Activated CD4-positive, alpha-beta memory T cell treated with anti-CD3 and anti-CD28 coated beads, Interleukin-2, amount 10 ng/mL, durations not matched to agents 7 days and 5 days (primary cell): ENCODE data around the gene TMEM81. TPM values are rescaled to one million over a fixed set of nuclear protein-coding genes. Genes with fewer than 3 reads are reported as not detected.

Experiments
- CTCF ChIA-PET: fragments of 350-600 bp; sonication (Branson Sonifier 250); formaldehyde crosslinking; loops from one replicate; lab custom pipeline; 2021; ENCODE audit warnings: antibody characterized with exemption, inconsistent platforms; lab: Charles Lee
- POLR2A ChIA-PET: fragments of 350-600 bp; sonication (Branson Sonifier 250); formaldehyde crosslinking; loops from one replicate; lab custom pipeline; 2021; ENCODE audit warnings: antibody characterized with exemption; lab: Charles Lee
- DNase-seq: peaks from one replicate; pipeline ENCODE4 v3.0.0-alpha.2; 2020
- H3K27ac Mint-ChIP-seq: one replicate; pipeline ENCODE4 v1.8.0; 2021; ENCODE audit warnings: mild to moderate bottlenecking, mixed read lengths
- H3K27me3 Mint-ChIP-seq: one replicate; pipeline ENCODE4 v1.8.0; 2021; ENCODE audit warnings: mixed read lengths
- H3K36me3 Mint-ChIP-seq: one replicate; pipeline ENCODE4 v1.8.0; 2021; ENCODE audit warnings: low read depth, mixed read lengths
- H3K4me1 Mint-ChIP-seq: one replicate; pipeline ENCODE4 v1.8.0; 2021; ENCODE audit warnings: mixed read lengths
- H3K4me3 Mint-ChIP-seq: one replicate; pipeline ENCODE4 v1.8.0; 2021; ENCODE audit warnings: mild to moderate bottlenecking, mixed read lengths
- H3K9me3 Mint-ChIP-seq: one replicate; pipeline ENCODE4 v1.8.0; 2021; ENCODE audit warnings: mixed read lengths
- total RNA-seq, 2 experiments: library from RNA; stranded (reverse); gene quantifications; one replicate each; pipeline ENCODE4 v1.2.3, GENCODE V29; 2021

The TMEM81 gene
- total RNA-seq: 1 to 10 TPM; 2.6 to 2.7 TPM

GRCh38 chr1:205084360-205084759 lies at the start of gene TMEM81:
TMEM81 (minus strand) TSS chr1:205084460; CDS start chr1:205084320, 140 bp downstream.
- Mint-ChIP-seq H3K4me1 (no peaks in the 10 kb centered on the region), H3K9me3 (no peaks in the 10 kb centered on the region), H3K4me3 (no peak within 1 kb of the TSS), H3K36me3 (peaks cover 43% of the 10 kb centered on the region), H3K27me3 (no peaks in the 10 kb centered on the region), H3K27ac (no peak within 1 kb of the TSS)
- DNase-seq: no peak
- CTCF ChIA-PET: interaction anchor here (3.8 kb wide), 1 partner anchor 22 kb away, joined by 22 read pairs; no protein-coding TSS in a partner anchor
- POLR2A ChIA-PET: no interaction called here

DNA sequence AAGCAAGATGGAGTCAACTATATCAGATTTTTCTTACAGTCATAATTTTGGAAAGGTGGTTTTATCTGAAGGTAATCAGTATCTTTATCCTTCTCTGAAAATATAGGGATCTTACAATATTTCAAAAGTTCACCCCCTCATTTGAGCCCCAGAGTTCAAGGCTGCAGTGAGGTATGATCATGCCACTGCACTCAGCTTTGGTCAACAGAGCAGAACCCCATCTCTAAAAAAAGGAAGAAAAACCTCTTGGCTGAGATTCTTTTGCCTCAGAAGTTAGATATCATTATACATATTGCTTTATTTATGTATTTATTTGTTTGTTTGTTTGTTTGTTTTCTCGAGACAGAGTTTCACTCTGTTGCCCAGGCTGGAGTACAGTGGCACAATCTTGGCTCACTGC lies 49.0 kb upstream of the TMEM81 start:
- Mint-ChIP-seq H3K36me3 (no peaks in the 10 kb centered on the region), H3K9me3 (no peaks in the 10 kb centered on the region), H3K4me1 (no peaks in the 10 kb centered on the region), H3K27me3 (no peaks in the 10 kb centered on the region), H3K27ac (no peak overlapping the region), H3K4me3 (no peak overlapping the region)
- POLR2A ChIA-PET: interaction anchor here (1.2 kb wide), 1 partner anchor 10 kb away, joined by 4 read pairs; no protein-coding TSS in a partner anchor
- no peak for DNase-seq
- CTCF ChIA-PET: interaction anchor here (1.4 kb wide), 1 partner anchor 8 kb away, joined by 5 read pairs; no protein-coding TSS in a partner anchor

GRCh38 chr1:205129447-205130029 lies 45.3 kb upstream of the TMEM81 start:
- Mint-ChIP-seq H3K4me3 (no peak overlapping the region), H3K4me1 (no peaks in the 10 kb centered on the region), H3K9me3 (no peaks in the 10 kb centered on the region), H3K27ac (no peak overlapping the region), H3K36me3 (no peaks in the 10 kb centered on the region), H3K27me3 (no peaks in the 10 kb centered on the region)
- ChIA-PET POLR2A (interaction anchor here (2.0 kb wide), 1 partner anchor 8 kb away, joined by 5 read pairs; the partner anchor contains the start of gene RBBP5), CTCF (interaction anchor here (2.0 kb wide), 1 partner anchor 11 kb away, joined by 6 read pairs; no protein-coding TSS in a partner anchor)
- no peak for DNase-seq

GRCh38 chr1:205128050-205128449 lies 43.8 kb upstream of the TMEM81 start:
- CTCF ChIA-PET: interaction anchor here (2.0 kb wide), 1 partner anchor 13 kb away, joined by 6 read pairs; no protein-coding TSS in a partner anchor
- DNase-seq: no peak
- Mint-ChIP-seq H3K27ac (no peak overlapping the region), H3K9me3 (no peaks in the 10 kb centered on the region), H3K4me1 (peaks cover 2% of the 10 kb centered on the region), H3K36me3 (no peaks in the 10 kb centered on the region), H3K27me3 (no peaks in the 10 kb centered on the region), H3K4me3 (no peak overlapping the region)
- POLR2A ChIA-PET: no interaction called here

DNA sequence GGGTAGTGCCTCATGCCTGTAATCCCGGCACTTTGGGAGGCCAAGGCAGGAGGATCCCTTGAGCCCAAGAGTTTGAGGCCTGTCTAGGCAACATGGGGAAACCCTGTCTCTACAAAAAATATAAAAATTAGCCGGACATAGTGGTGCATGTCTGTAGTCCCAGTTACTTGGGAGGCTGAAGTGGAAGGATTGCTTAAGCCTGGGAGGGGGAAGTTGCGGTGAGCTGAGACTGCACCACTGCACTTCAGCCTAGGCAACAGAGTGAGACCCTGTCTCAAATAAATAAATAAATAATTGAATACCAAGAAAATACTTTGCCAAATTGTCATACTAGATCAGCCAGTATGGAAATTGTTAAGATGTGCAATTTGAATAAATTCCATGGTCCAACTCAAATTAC lies 43.4 kb upstream of the TMEM81 start:
- no peak for DNase-seq
- H3K4me1 Mint-ChIP-seq: peaks cover 6% of the 10 kb centered on the region
- ChIA-PET POLR2A (no interaction called here), CTCF (interaction anchor here (2.0 kb wide), 1 partner anchor 13 kb away, joined by 6 read pairs; no protein-coding TSS in a partner anchor)
- no peak overlapping the region for H3K27ac Mint-ChIP-seq
- no peaks in the 10 kb centered on the region for H3K27me3 Mint-ChIP-seq
- H3K36me3 Mint-ChIP-seq: no peaks in the 10 kb centered on the region
- H3K4me3 Mint-ChIP-seq: no peak overlapping the region
- H3K9me3 Mint-ChIP-seq: no peaks in the 10 kb centered on the region

- Mint-ChIP-seq H3K9me3 (no peaks in the 10 kb centered on the region), H3K27ac (no peak overlapping the region), H3K4me1 (peaks cover 28% of the 10 kb centered on the region), H3K36me3 (peaks cover 13% of the 10 kb centered on the region), H3K4me3 (no peak overlapping the region), H3K27me3 (no peaks in the 10 kb centered on the region)
- ChIA-PET POLR2A (no interaction called here), CTCF (interaction anchor here (0.7 kb wide), 1 partner anchor 37 kb away, joined by 4 read pairs; no protein-coding TSS in a partner anchor)
- DNase-seq: no peak
These were observed 40.5 kb upstream of the TMEM81 start for GRCh38 chr1:205124726-205125125.

DNA sequence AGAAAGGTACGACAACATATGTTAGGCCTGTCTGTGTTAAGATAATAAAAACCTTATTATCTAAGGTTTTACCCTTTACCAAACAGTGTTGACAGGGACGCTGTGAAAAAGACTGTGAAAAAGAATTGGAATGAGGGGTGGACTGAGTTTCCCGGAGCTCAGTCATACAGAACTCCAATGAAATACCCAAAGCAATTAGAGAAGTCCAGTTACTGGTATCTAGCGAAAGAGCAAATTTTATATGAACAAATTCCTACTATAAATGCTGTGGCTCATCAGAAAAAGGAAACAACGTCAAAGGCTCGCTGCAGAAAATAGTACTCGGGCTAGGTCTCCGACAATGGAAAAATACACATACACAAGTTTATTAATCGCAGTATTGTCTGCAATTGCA lies 38.2 kb upstream of the TMEM81 start:
- ChIA-PET POLR2A (interaction anchor here (1.1 to 3.1 kb wide), 6 partner anchors 11 to 90 kb away, joined by 3 to 9 read pairs (median 4); no protein-coding TSS in a partner anchor), CTCF (interaction anchor here (0.9 to 3.7 kb wide), 5 partner anchors 10 to 124 kb away, joined by 3 to 27 read pairs (median 6); no protein-coding TSS in a partner anchor)
- DNase-seq: no peak
- Mint-ChIP-seq H3K27me3 (no peaks in the 10 kb centered on the region), H3K4me1 (peaks cover 37% of the 10 kb centered on the region), H3K9me3 (no peaks in the 10 kb centered on the region), H3K4me3 (peak overlapping the region; percentile 91), H3K27ac (peak overlapping the region; percentile 94), H3K36me3 (peaks cover 21% of the 10 kb centered on the region)

DNA sequence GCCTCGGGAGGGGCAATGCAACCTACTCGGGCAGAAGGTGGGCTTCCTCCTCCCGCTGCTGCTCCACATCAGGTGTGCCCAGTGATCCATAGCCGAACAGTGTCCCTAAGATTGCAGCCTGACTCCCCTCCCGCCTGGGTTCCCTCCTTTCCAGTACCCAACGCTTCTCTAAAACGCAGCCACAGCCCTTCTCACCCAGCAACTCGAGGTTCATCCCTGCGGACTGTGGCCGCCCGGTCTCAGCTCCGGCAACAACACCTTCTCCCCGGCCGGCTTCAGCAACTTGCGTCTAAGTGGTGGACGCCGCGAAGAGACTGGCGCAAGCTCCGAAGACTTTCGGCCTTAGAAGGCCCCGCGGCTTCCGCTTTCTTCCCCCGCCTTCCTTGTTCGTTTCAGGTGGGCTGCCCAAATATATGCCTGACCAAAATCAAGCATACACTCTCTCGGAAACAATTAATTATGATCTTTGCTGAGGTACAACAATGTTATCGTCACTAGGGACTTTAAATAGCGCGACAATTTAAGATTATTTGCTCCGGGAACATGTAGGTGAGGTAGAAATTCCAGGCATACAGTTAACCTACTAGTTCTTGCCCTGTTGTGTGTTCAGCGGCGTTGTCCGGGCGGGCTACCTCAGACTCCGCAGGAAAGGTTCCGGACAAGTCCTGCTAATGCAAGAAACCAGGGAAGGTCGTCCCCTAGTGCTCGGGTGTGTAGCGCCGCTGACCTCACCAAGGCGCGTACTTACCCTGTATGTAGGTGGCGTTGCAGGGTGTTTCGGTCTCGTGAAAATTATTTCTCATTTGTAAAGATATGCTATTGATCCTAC lies 37.6 kb upstream of the TMEM81 start, which contains the start of gene RBBP5:
Gene RBBP5, minus strand, starts transcription at position 319 of the 829 bp plus-strand sequence. Its CDS starts 105 bp downstream, at position 214.
- POLR2A ChIA-PET: interaction anchor here (0.7 to 3.1 kb wide), 18 partner anchors 8 to 199 kb away, joined by 3 to 22 read pairs (median 4); partner anchors contain the start of genes DSTYK, NUAK2 and TMCC2
- H3K36me3 Mint-ChIP-seq: peaks cover 22% of the 10 kb centered on the region
- CTCF ChIA-PET: interaction anchor here (0.7 to 3.7 kb wide), 12 partner anchors 9 to 213 kb away, joined by 3 to 27 read pairs (median 6); no protein-coding TSS in a partner anchor

GRCh38 chr1:205118752-205119151 lies 34.5 kb upstream of the TMEM81 start:
- Mint-ChIP-seq H3K9me3 (no peaks in the 10 kb centered on the region), H3K4me1 (peaks cover 43% of the 10 kb centered on the region), H3K27ac (no peak overlapping the region), H3K27me3 (no peaks in the 10 kb centered on the region), H3K36me3 (peaks cover 39% of the 10 kb centered on the region), H3K4me3 (no peak overlapping the region)
- DNase-seq: no peak
- ChIA-PET POLR2A (no interaction called here), CTCF (no interaction called here)

More for the DNA sequence above, 37.6 kb upstream of the TMEM81 start, which contains the start of gene RBBP5:
- H3K9me3 Mint-ChIP-seq: no peaks in the 10 kb centered on the region
- H3K27me3 Mint-ChIP-seq: no peaks in the 10 kb centered on the region
- peak within 1 kb of the TSS; percentile 91 for H3K4me3 Mint-ChIP-seq
- peak; percentile 96 for DNase-seq
- H3K27ac Mint-ChIP-seq: peak within 1 kb of the TSS; percentile 94
- H3K4me1 Mint-ChIP-seq: peaks cover 38% of the 10 kb centered on the region

GRCh38 chr1:205111354-205111753 lies 27.1 kb upstream of the TMEM81 start:
- H3K27ac Mint-ChIP-seq: no peak overlapping the region
- CTCF ChIA-PET: interaction anchor here (1.5 kb wide), 1 partner anchor 11 kb away, joined by 3 read pairs; no protein-coding TSS in a partner anchor
- no peaks in the 10 kb centered on the region for H3K27me3 Mint-ChIP-seq
- POLR2A ChIA-PET: interaction anchor here (1.0 kb wide), 1 partner anchor 10 kb away, joined by 3 read pairs; the partner anchor contains the start of gene RBBP5
- no peak for DNase-seq
- H3K36me3 Mint-ChIP-seq: peaks cover 44% of the 10 kb centered on the region
- no peaks in the 10 kb centered on the region for H3K9me3 Mint-ChIP-seq
- peaks cover 8% of the 10 kb centered on the region for H3K4me1 Mint-ChIP-seq
- no peak overlapping the region for H3K4me3 Mint-ChIP-seq

GRCh38 chr1:205109711-205110110 lies 25.5 kb upstream of the TMEM81 start:
- no peak for DNase-seq
- Mint-ChIP-seq H3K27ac (no peak overlapping the region), H3K4me3 (no peak overlapping the region), H3K36me3 (peaks cover 47% of the 10 kb centered on the region), H3K4me1 (peaks cover 6% of the 10 kb centered on the region), H3K27me3 (no peaks in the 10 kb centered on the region), H3K9me3 (no peaks in the 10 kb centered on the region)
- CTCF ChIA-PET: interaction anchor here (0.7 to 2.1 kb wide), 5 partner anchors 12 to 146 kb away, joined by 3 to 10 read pairs (median 5); partner anchors contain the start of gene RBBP5
- POLR2A ChIA-PET: interaction anchor here (1.2 kb wide), 2 partner anchors 11 to 12 kb away, joined by 3 to 5 read pairs; partner anchors contain the start of gene RBBP5

DNA sequence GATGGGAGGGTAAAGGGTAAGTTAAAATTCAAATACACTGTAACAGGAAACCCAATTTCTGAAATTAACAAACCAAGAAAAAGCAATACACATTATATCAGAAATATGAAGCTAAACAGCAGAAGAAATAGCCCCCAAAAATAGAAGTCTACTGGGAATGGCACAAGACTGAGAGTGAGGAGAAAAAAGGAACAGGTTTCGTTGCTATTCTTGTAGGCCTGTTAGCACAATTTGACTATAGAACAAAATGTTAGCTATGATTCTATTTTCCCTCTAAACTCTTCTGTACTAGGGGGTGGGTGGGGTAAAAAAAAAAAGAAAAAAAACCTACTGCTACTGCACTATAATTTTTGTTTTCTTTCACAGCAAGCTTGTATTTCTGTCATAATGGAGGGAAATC lies 25.0 kb upstream of the TMEM81 start:
- ChIA-PET CTCF (interaction anchor here (0.7 to 2.1 kb wide), 5 partner anchors 12 to 147 kb away, joined by 3 to 10 read pairs (median 5); partner anchors contain the start of gene RBBP5), POLR2A (interaction anchor here (1.2 kb wide), 1 partner anchor 12 kb away, joined by 5 read pairs; the partner anchor contains the start of gene RBBP5)
- Mint-ChIP-seq H3K27ac (no peak overlapping the region), H3K27me3 (no peaks in the 10 kb centered on the region), H3K36me3 (peaks cover 47% of the 10 kb centered on the region), H3K4me1 (peaks cover 6% of the 10 kb centered on the region), H3K9me3 (no peaks in the 10 kb centered on the region), H3K4me3 (no peak overlapping the region)
- no peak for DNase-seq
